Endodermal cell (in vitro differentiated cells): ENCODE results near the gene RFX4. TPM values are rescaled to one million over a fixed set of nuclear protein-coding genes. Genes with fewer than 3 reads are reported as not detected.
A peak's percentile ranks its signal among the peaks of the same experiment; 100 is the strongest.

ENCODE experiments used
- DNase-seq: peaks from one replicate; pipeline ENCODE4 v3.0.0-alpha.2; 2017
- H3K27ac ChIP-seq: 2 replicates; pipeline ENCODE4 v1.5.1; 2013; ENCODE audit warnings: mild to moderate bottlenecking, low read depth, low read length, moderate library complexity
- H3K27me3 ChIP-seq: 2 replicates; pipeline ENCODE4 v1.6.1; 2013; ENCODE audit warnings: mild to moderate bottlenecking, low read length, moderate library complexity; ENCODE audit not compliant: insufficient read depth, control insufficient read depth, poor library complexity, severe bottlenecking
- H3K36me3 ChIP-seq: 2 replicates; pipeline ENCODE4 v1.7.0; 2013; ENCODE audit warnings: mild to moderate bottlenecking, low read length, moderate library complexity; ENCODE audit not compliant: control insufficient read depth, insufficient read depth
- H3K4me1 ChIP-seq: one replicate; pipeline ENCODE4 v1.7.0; 2013; ENCODE audit warnings: low read length; ENCODE audit not compliant: control insufficient read depth, insufficient read depth
- H3K4me3 ChIP-seq: 2 replicates; pipeline ENCODE4 v1.5.1; 2013; ENCODE audit warnings: mild to moderate bottlenecking, low read length, moderate library complexity
- H3K9ac ChIP-seq: 2 replicates; pipeline ENCODE4 v1.6.1; 2013; ENCODE audit warnings: mild to moderate bottlenecking, low read length, moderate library complexity; ENCODE audit not compliant: poor library complexity, severe bottlenecking; ENCODE audit errors: extremely low read depth
- H3K9me3 ChIP-seq: 2 replicates; pipeline ENCODE4 v1.6.1; 2013; ENCODE audit warnings: mild to moderate bottlenecking, low read length, moderate library complexity; ENCODE audit not compliant: control insufficient read depth
- H3K27ac Mint-ChIP-seq: 2 replicates; pipeline ENCODE4 v1.8.0; 2020; ENCODE audit warnings: mixed read lengths
- H3K27me3 Mint-ChIP-seq: 2 replicates; pipeline ENCODE4 v1.8.0; 2021; ENCODE audit warnings: mild to moderate bottlenecking, mixed read lengths; ENCODE audit not compliant: insufficient read depth
- H3K36me3 Mint-ChIP-seq: 2 replicates; pipeline ENCODE4 v1.8.0; 2020; ENCODE audit warnings: low read depth, mixed read lengths
- H3K4me1 Mint-ChIP-seq: 2 replicates; pipeline ENCODE4 v1.8.0; 2020; ENCODE audit warnings: mixed read lengths
- H3K4me3 Mint-ChIP-seq: 2 replicates; pipeline ENCODE4 v1.8.0; 2020; ENCODE audit warnings: mild to moderate bottlenecking, moderate library complexity, mixed read lengths
- H3K9me3 Mint-ChIP-seq: 2 replicates; pipeline ENCODE4 v1.8.0; 2020; ENCODE audit warnings: mild to moderate bottlenecking, mixed read lengths
- WGBS, 2 experiments: methylation state at CpG; one replicate each; pipeline versions ENCODE4 v1.1.5 to v1.1.7; 2013; ENCODE audit warnings: missing lambda C conversion rate in 2 of 2, mixed read lengths in 1 of 2; ENCODE audit not compliant: insufficient coverage in 1 of 2, insufficient read length in 1 of 2; 5-methylcytosine and 5-hydroxymethylcytosine counted together
- total RNA-seq, 2 donors: library from RNA; stranded (reverse); fragmentation: NEBNext Ultra II Directional in 1 of 2; extraction: Animal tissue kit (Norgen Biotek cat#: 25700) in 1 of 2; gene quantifications; 2 replicates in 1 of 2; 3 replicates in 1 of 2; pipeline ENCODE4 v1.2.1, GENCODE V29; 2021
- TF ChIP-seq, protein P1 (sequence below): fragments of 200-600 bp; sonication (generic); conservative IDR thresholded peaks from 2 replicates; pipeline ENCODE4 v1.5.0; 2021; ENCODE audit warnings: antibody characterized with exemption, mild to moderate bottlenecking

Gene RFX4
- total RNA-seq, 2 donors from 2014 or later = 0.09 to 0.86 TPM

DNA sequence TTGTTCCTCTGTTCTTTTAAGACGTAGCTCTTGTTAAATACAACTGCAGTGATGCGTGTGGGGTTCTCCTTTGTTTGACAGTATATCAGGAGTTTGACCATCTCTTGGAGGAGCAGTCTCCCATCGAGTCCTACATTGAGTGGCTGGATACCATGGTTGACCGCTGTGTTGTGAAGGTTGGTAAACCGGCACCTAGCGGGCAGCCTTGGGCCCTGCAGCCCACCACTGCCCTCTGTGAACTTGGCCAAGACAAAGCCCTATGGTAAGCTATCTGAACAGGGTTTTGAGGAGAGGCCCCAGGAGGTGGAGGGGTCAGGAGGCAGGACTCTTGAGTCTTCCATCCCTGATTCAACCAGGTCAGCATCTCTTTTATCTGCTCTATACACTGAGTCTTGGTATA lies 137.1 kb downstream of the RFX4 start:
- peaks cover 3% of the 10 kb centered on the region for H3K4me1 ChIP-seq
- no peak overlapping the region for H3K4me3 Mint-ChIP-seq
- no peaks in the 10 kb centered on the region for H3K36me3 Mint-ChIP-seq
- WGBS, 2 experiments = 95 to 98% methylated on average over 5 to 6 of the region's 6 CpGs
- DNase-seq = no peak
- H3K9me3 ChIP-seq = no peaks in the 10 kb centered on the region
- H3K9me3 Mint-ChIP-seq = no peaks in the 10 kb centered on the region
- no peak overlapping the region for H3K9ac ChIP-seq
- H3K27me3 ChIP-seq = no peaks in the 10 kb centered on the region
- no peak overlapping the region for H3K27ac ChIP-seq
- H3K27ac Mint-ChIP-seq = no peak overlapping the region
- peaks cover 5% of the 10 kb centered on the region for H3K27me3 Mint-ChIP-seq
- H3K4me1 Mint-ChIP-seq = peaks cover 10% of the 10 kb centered on the region
- TF ChIP-seq, protein P1, sequence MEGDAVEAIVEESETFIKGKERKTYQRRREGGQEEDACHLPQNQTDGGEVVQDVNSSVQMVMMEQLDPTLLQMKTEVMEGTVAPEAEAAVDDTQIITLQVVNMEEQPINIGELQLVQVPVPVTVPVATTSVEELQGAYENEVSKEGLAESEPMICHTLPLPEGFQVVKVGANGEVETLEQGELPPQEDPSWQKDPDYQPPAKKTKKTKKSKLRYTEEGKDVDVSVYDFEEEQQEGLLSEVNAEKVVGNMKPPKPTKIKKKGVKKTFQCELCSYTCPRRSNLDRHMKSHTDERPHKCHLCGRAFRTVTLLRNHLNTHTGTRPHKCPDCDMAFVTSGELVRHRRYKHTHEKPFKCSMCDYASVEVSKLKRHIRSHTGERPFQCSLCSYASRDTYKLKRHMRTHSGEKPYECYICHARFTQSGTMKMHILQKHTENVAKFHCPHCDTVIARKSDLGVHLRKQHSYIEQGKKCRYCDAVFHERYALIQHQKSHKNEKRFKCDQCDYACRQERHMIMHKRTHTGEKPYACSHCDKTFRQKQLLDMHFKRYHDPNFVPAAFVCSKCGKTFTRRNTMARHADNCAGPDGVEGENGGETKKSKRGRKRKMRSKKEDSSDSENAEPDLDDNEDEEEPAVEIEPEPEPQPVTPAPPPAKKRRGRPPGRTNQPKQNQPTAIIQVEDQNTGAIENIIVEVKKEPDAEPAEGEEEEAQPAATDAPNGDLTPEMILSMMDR = no peak
- no peaks in the 10 kb centered on the region for H3K36me3 ChIP-seq
- no peak overlapping the region for H3K4me3 ChIP-seq

DNA sequence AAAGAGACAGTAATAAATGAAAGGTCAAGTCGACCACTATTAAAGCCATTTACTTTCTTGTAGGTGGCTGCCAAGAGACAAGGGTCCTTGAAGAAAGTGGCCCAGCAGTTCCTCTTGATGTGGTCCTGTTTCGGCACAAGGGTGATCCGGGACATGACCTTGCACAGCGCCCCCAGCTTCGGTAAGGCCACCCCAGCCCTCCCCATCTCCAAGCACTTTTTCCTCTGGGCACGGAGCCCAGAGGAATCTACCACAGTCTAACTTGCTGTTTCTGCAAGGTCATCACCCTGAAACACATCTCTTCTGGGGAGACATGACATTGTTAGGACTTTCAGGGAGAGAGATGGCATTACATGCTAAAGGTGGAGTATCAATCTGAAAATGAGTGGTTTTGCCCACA lies 137.9 kb downstream of the RFX4 start:
- H3K36me3 Mint-ChIP-seq = no peaks in the 10 kb centered on the region
- peaks cover 3% of the 10 kb centered on the region for H3K4me1 ChIP-seq
- H3K27ac Mint-ChIP-seq = no peak overlapping the region
- H3K9me3 Mint-ChIP-seq = no peaks in the 10 kb centered on the region
- H3K9me3 ChIP-seq = no peaks in the 10 kb centered on the region
- H3K27me3 ChIP-seq = no peaks in the 10 kb centered on the region
- peak overlapping the region; percentile 32 for H3K27ac ChIP-seq
- H3K27me3 Mint-ChIP-seq = peaks cover 5% of the 10 kb centered on the region
- H3K4me1 Mint-ChIP-seq = peaks cover 10% of the 10 kb centered on the region
- 93 to 100% methylated on average over 4 to 6 of the region's 6 CpGs for WGBS, 2 experiments
- H3K9ac ChIP-seq = no peak overlapping the region
- no peaks in the 10 kb centered on the region for H3K36me3 ChIP-seq
- TF ChIP-seq, protein P1 = no peak
- H3K4me3 Mint-ChIP-seq = no peak overlapping the region
- no peak overlapping the region for H3K4me3 ChIP-seq
- no peak for DNase-seq

- DNase-seq = no peak
- peak overlapping the region; percentile 4 for H3K27ac ChIP-seq
- Mint-ChIP-seq H3K27ac (no peak overlapping the region), H3K27me3 (peaks cover 5% of the 10 kb centered on the region), H3K4me3 (no peak overlapping the region), H3K9me3 (no peaks in the 10 kb centered on the region), H3K4me1 (peaks cover 10% of the 10 kb centered on the region), H3K36me3 (no peaks in the 10 kb centered on the region)
- H3K4me3 ChIP-seq = no peak overlapping the region
- TF ChIP-seq, protein P1 = no peak
- no peaks in the 10 kb centered on the region for H3K36me3 ChIP-seq
- H3K9me3 ChIP-seq = no peaks in the 10 kb centered on the region
- H3K4me1 ChIP-seq = peaks cover 3% of the 10 kb centered on the region
- H3K27me3 ChIP-seq = no peaks in the 10 kb centered on the region
- WGBS, 2 experiments = 96 to 100% methylated on average over 1 of the region's 1 CpG
- H3K9ac ChIP-seq = no peak overlapping the region
Observed at GRCh38 chr12:106721915-106722314, 139.1 kb downstream of the RFX4 start.
